HepG2 (cell line): ENCODE measurements around the gene RAB40C. TPM values are rescaled to one million over a fixed set of nuclear protein-coding genes. Genes with fewer than 3 reads are reported as not detected.

Experiments
- ATAC-seq: fragments of 200-7000 bp; cut with Tn5 transposase; 3 replicates; pipeline ENCODE4 v1.9.1; 2020; ENCODE audit warnings: mild to moderate bottlenecking, moderate library complexity
- BruUV-seq: library from RNA; stranded (reverse); fragments of 400-500 nt; replicated peaks from 2 replicates; lab custom pipeline; 2021; lab: Mats Ljungman, UMichigan
- CTCF ChIA-PET: fragments of 300-600 bp; formaldehyde crosslinking; extraction: SDS; loops from one replicate; lab custom pipeline; 2021; ENCODE audit warnings: low total read pairs, inconsistent platforms, low intra/inter-chr PET ratio; lab: Yijun Ruan, JAX
- POLR2A ChIA-PET: fragments of 350-600 bp; sonication (Branson Sonifier 250); formaldehyde crosslinking; loops from one replicate; lab custom pipeline; 2020; ENCODE audit warnings: antibody characterized with exemption, inconsistent platforms; lab: Yijun Ruan, JAX
- DNase-seq: peaks from one replicate; pipeline ENCODE4 v3.0.0-alpha.2; 2015; ENCODE audit warnings: low spot score
- FAIRE-seq: peaks from 3 replicates; lab custom pipeline; 2011; peaks lifted over from hg19 to GRCh38; lab: Jason Lieb, UNC
- H2AFZ ChIP-seq: one replicate; pipeline ENCODE4 v1.6.1; 2011; ENCODE audit warnings: low read length, inconsistent platforms
- H3K27ac ChIP-seq: fragments of 300-600 bp; 3 replicates; pipeline ENCODE4 v1.8.0; 2011; ENCODE audit warnings: mixed run types, mild to moderate bottlenecking, mixed read lengths, low read length, inconsistent platforms; ENCODE audit not compliant: insufficient read depth; ENCODE audit errors: extremely low read length
- H3K27me3 ChIP-seq, 2 experiments: fragments of 200-600 bp in 1 of 2; 2 replicates in 1 of 2; 3 replicates in 1 of 2; pipeline versions ENCODE4 v1.6.0 to v1.8.0; 2011; ENCODE audit warnings: low read length in 2 of 2, mild to moderate bottlenecking in 2 of 2, moderate library complexity in 2 of 2, inconsistent platforms in 1 of 2; ENCODE audit not compliant: insufficient read depth in 2 of 2, control insufficient read depth in 1 of 2
- H3K36me3 ChIP-seq, 2 experiments: fragments of 200-600 bp in 1 of 2; replicated peaks in 1 of 2; 2 replicates in 1 of 2; 3 replicates in 1 of 2; pipeline versions ENCODE4 v1.5.1 to v1.8.0; 2011; ENCODE audit warnings: low read length in 2 of 2, inconsistent platforms in 1 of 2; ENCODE audit not compliant: insufficient read depth in 2 of 2, control insufficient read depth in 1 of 2
- H3K4me1 ChIP-seq: 2 replicates; pipeline ENCODE4 v1.5.1; 2012; ENCODE audit warnings: low read length, inconsistent platforms; ENCODE audit not compliant: insufficient read depth
- H3K4me2 ChIP-seq: 2 replicates; pipeline ENCODE4 v1.6.0; 2011; ENCODE audit warnings: low read depth, low read length, inconsistent platforms
- H3K4me3 ChIP-seq, 3 experiments: fragments of 200-600 bp in 1 of 3; sonication (generic), shearing (Covaris generic) in 1 of 3; replicated peaks in 1 of 3; 2 replicates each; pipeline ENCODE4 v1.5.1; 2011 to 2016; ENCODE audit warnings: low read length in 3 of 3, inconsistent platforms in 2 of 3, low read depth in 2 of 3, mild to moderate bottlenecking in 2 of 3, control low read depth in 1 of 3, mixed read lengths in 1 of 3; ENCODE audit not compliant: insufficient read depth in 1 of 3
- H3K79me2 ChIP-seq: one replicate; pipeline ENCODE4 v1.6.1; 2011; ENCODE audit warnings: low read length, inconsistent platforms; ENCODE audit not compliant: insufficient read depth
- H3K9ac ChIP-seq: 2 replicates; pipeline ENCODE4 v1.6.0; 2011; ENCODE audit warnings: mild to moderate bottlenecking, low read depth, low read length, inconsistent platforms; ENCODE audit not compliant: insufficient read depth
- H3K9me3 ChIP-seq: 2 replicates; pipeline ENCODE4 v1.5.1; 2012; ENCODE audit warnings: mild to moderate bottlenecking, low read length
- H4K20me1 ChIP-seq: 2 replicates; pipeline ENCODE4 v1.6.0; 2011; ENCODE audit warnings: inconsistent platforms, mild to moderate bottlenecking, low read length, moderate library complexity; ENCODE audit not compliant: insufficient read depth
- CBX1 ChIP-seq: IDR thresholded peaks from one replicate; pipeline ENCODE4 v1.6.1; 2016; ENCODE audit warnings: antibody characterized with exemption, low read depth
- DPF2 ChIP-seq: sonication (generic); formaldehyde crosslinking; IDR thresholded peaks from 2 replicates; pipeline ENCODE4 v1.4.0; 2020; ENCODE audit warnings: mild to moderate bottlenecking, low read depth, missing genetic modification reagents, borderline replicate concordance
- EED ChIP-seq: sonication (generic); formaldehyde crosslinking; IDR thresholded peaks from 2 replicates; pipeline ENCODE4 v1.5.0; 2020; ENCODE audit warnings: mild to moderate bottlenecking, missing genetic modification reagents
- FLYWCH1 ChIP-seq: sonication (generic); formaldehyde crosslinking; IDR thresholded peaks from 2 replicates; pipeline ENCODE4 v1.8.1; 2023; ENCODE audit warnings: mild to moderate bottlenecking, missing genetic modification reagents
- IKZF4 ChIP-seq: sonication (generic); formaldehyde crosslinking; IDR thresholded peaks from 2 replicates; pipeline ENCODE4 v1.5.1; 2020; ENCODE audit warnings: borderline replicate concordance, mild to moderate bottlenecking, low read depth, missing genetic modification reagents; ENCODE audit errors: not compliant biosample characterization
- KDM4B ChIP-seq: sonication (generic); formaldehyde crosslinking; IDR thresholded peaks from 2 replicates; pipeline ENCODE4 v1.4.0; 2020; ENCODE audit warnings: missing genetic modification reagents
- RORA ChIP-seq: sonication (generic); formaldehyde crosslinking; IDR thresholded peaks from 2 replicates; pipeline ENCODE4 v1.5.0; 2020; ENCODE audit warnings: mild to moderate bottlenecking, missing genetic modification reagents, moderate library complexity
- SKI ChIP-seq: fragments of 450-650 bp; IDR thresholded peaks from one replicate; pipeline ENCODE4 v1.6.1; 2018; ENCODE audit warnings: mild to moderate bottlenecking; ENCODE audit not compliant: partially characterized antibody
- SP5 ChIP-seq: IDR thresholded peaks from 2 replicates; pipeline ENCODE4 v1.6.1; 2016; ENCODE audit warnings: low read depth, borderline replicate concordance
- ZBTB3 ChIP-seq: sonication (generic); formaldehyde crosslinking; IDR thresholded peaks from 2 replicates; pipeline ENCODE4 v1.4.0; 2020; ENCODE audit warnings: low read depth, mild to moderate bottlenecking, moderate library complexity, missing genetic modification reagents, borderline replicate concordance
- ZNF251 ChIP-seq: sonication (generic); formaldehyde crosslinking; IDR thresholded peaks from 2 replicates; pipeline ENCODE4 v1.9.0; 2021; ENCODE audit warnings: mild to moderate bottlenecking, missing genetic modification reagents
- ZNF550 ChIP-seq: sonication (generic); formaldehyde crosslinking; IDR thresholded peaks from 2 replicates; pipeline ENCODE4 v1.4.0; 2020; ENCODE audit warnings: mild to moderate bottlenecking, missing genetic modification reagents, borderline replicate concordance
- ZNF572 ChIP-seq: sonication (generic); formaldehyde crosslinking; IDR thresholded peaks from 2 replicates; pipeline ENCODE4 v1.5.1; 2020; ENCODE audit warnings: mild to moderate bottlenecking, missing genetic modification reagents
- ZNF777 ChIP-seq: sonication (generic); formaldehyde crosslinking; IDR thresholded peaks from 2 replicates; pipeline ENCODE4 v1.4.0; 2020; ENCODE audit warnings: missing genetic modification reagents
- WGBS: methylation state at CpG from one replicate; pipeline ENCODE4 v1.1.6; 2017; ENCODE audit warnings: low lambda C conversion rate; 5-methylcytosine and 5-hydroxymethylcytosine counted together
- in situ Hi-C: cut with HindIII; loops from 2 replicates; pipeline ENCODE4 v1.10.0; 2017; ENCODE audit warnings: low pct_unique_long_range_greater_than_20kb; ENCODE audit not compliant: extremely low pct_ligation_motif_present
- intact Hi-C: fragments of 100-400 bp; cut with micrococcal nuclease; formaldehyde crosslinking; loops from one replicate; pipeline ENCODE4 v1.10.0; 2022; ENCODE audit not compliant: unreplicated experiment
- polyA plus RNA-seq, 8 experiments: library from polyadenylated mRNA; depleted of rRNA in 3 of 8; stranded (reverse) in 7 of 8; unstranded in 1 of 8; fragments of >200 nt; fragmentation: Illumina TruSeq in 4 of 8; extraction: Trizol in 4 of 8; gene quantifications; 2 replicates each; pipeline versions ENCODE4 v1.2.1 to v1.2.3, GENCODE V29; 2011 to 2016; ENCODE audit warnings: low read depth in 4 of 8, missing spikeins in 1 of 8, mixed read lengths in 1 of 8; ENCODE audit not compliant: insufficient read depth in 1 of 8
- total RNA-seq, 5 experiments: library from RNA; depleted of rRNA; stranded (reverse); fragments of >200 nt; fragmentation: Illumina TruSeq; extraction: Trizol; gene quantifications; 2 replicates each; pipeline ENCODE4 v1.2.3, GENCODE V29; 2016; ENCODE audit warnings: low read depth in 1 of 5
- TF ChIP-seq, protein P1 (sequence below): sonication (generic); formaldehyde crosslinking; IDR thresholded peaks from 2 replicates; pipeline ENCODE4 v1.4.0; 2020; ENCODE audit warnings: mild to moderate bottlenecking, missing genetic modification reagents
- TF ChIP-seq, protein P2 (sequence below): sonication (generic); formaldehyde crosslinking; IDR thresholded peaks from 2 replicates; pipeline ENCODE4 v1.4.0; 2020; ENCODE audit warnings: missing genetic modification reagents
- TF ChIP-seq, protein P3 (sequence below): sonication (generic); formaldehyde crosslinking; IDR thresholded peaks from 2 replicates; pipeline ENCODE4 v1.5.0; 2020; ENCODE audit warnings: mild to moderate bottlenecking, missing genetic modification reagents
- TF ChIP-seq, protein P4 (sequence below): sonication (generic); formaldehyde crosslinking; IDR thresholded peaks from 2 replicates; pipeline ENCODE4 v1.4.0; 2020; ENCODE audit warnings: missing genetic modification reagents

The RAB40C gene
- total and polyA plus RNA-seq, 2 of the 13 experiments (the other 11 are each of a cell fraction or from before 2014, with no cell fraction given) = 7.7 to 11.5 TPM

DNA sequence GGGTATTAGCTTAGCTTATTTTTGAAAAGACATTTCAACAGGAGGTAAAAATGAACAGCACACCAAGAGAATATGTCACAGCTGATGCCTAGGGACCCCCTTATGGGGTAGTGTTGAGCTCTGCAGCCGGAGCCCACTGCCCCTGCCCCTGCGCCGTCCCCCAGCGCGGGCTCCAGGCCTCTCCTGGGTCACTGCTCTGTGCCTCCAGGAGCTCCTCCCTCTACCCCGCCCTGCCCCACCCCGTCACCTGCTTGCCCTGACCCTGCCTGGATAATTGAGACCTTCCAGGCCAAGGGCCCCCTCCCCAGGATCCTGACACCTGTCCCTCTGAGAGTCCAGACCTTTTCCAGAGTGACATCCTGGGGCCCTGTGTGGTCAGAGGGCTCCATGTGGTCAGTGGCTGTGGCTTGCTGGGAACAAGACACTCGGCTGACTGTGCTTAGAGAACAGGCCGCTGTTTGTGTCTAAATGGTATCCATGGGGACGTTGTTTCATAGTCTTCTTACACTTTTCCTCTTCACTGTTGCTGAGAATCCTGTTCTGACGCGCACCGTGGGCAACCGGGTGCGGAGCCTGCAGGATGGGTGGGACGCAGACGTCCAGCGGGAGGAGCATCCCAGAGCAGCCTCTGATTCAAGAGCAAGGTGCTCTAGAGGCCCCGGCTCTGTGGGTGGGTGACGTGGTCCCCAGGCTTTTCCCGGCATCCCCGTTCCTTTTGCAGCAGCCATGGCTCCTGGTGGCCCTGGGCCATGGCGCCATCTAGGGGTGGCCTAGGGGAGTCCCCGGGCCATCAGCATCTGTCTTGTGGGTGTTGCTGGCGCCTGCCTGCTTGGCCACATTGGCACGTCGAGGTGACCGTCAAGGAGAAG lies 20.9 kb downstream of the RAB40C start (continued):
- TF ChIP-seq SP5 (CRISPR knock-in tag) = no peak
- no peak for TF ChIP-seq EED (CRISPR knock-in tag)
- no peak for TF ChIP-seq SKI
- no peak for TF ChIP-seq ZNF777 (CRISPR knock-in tag)
- TF ChIP-seq, protein P1, sequence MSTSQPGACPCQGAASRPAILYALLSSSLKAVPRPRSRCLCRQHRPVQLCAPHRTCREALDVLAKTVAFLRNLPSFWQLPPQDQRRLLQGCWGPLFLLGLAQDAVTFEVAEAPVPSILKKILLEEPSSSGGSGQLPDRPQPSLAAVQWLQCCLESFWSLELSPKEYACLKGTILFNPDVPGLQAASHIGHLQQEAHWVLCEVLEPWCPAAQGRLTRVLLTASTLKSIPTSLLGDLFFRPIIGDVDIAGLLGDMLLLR (CRISPR knock-in tag) = 0 out of 2 replicates have a peak, but pooled peaks have one; percentile 35
- no peak for TF ChIP-seq RORA (CRISPR knock-in tag)
- TF ChIP-seq, protein P2, sequence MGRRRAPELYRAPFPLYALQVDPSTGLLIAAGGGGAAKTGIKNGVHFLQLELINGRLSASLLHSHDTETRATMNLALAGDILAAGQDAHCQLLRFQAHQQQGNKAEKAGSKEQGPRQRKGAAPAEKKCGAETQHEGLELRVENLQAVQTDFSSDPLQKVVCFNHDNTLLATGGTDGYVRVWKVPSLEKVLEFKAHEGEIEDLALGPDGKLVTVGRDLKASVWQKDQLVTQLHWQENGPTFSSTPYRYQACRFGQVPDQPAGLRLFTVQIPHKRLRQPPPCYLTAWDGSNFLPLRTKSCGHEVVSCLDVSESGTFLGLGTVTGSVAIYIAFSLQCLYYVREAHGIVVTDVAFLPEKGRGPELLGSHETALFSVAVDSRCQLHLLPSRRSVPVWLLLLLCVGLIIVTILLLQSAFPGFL (CRISPR knock-in tag) = no peak
- no peak for TF ChIP-seq ZNF572 (CRISPR knock-in tag)
- TF ChIP-seq IKZF4 (CRISPR knock-in tag) = no peak
- no peak for TF ChIP-seq ZNF251 (CRISPR knock-in tag)

DNA sequence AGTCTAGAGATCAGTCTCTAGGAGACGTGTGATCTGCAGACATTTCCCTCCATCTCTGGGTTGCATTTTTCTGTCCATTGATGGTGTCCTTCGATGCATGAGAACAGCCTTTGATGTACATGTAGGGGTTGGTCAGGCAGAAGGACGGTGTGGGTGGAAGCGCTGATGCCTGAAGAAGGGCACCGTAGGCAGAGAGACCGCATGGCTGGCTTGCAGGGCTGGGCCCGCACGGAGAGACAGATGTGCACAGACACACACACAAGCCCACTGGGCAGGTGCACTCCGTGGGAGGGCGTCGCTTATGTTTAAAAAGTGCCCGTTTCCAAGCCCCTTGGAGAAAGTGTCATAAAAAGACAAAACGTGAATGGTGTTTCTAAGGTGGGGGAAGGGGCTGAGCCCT lies 25.3 kb downstream of the RAB40C start:
- Histone ChIP-seq H3K4me3 (no peak overlapping the region), H2AFZ (no peak overlapping the region), H3K27me3 (no peaks in the 10 kb centered on the region), H3K36me3 (peaks cover 1 to 9% of the 10 kb centered on the region in 2 experiments; a peak in 1 of 5 replicates), H4K20me1 (no peaks in the 10 kb centered on the region), H3K9me3 (no peaks in the 10 kb centered on the region), H3K4me1 (peaks cover 18% of the 10 kb centered on the region), H3K27ac (no peak overlapping the region), H3K9ac (no peak overlapping the region), H3K79me2 (no peaks in the 10 kb centered on the region), H3K4me2 (no peak overlapping the region)
- ChIA-PET CTCF (no interaction called here), POLR2A (no interaction called here)
- in situ Hi-C loops (no loop called here), intact Hi-C loops (no loop called here)
- BruUV-seq = no TSS peak
- WGBS = 99% methylated on average over 13 of the region's 13 CpGs
- FAIRE-seq (no peak), ATAC-seq (no peak), DNase-seq (no peak)
- TF ChIP-seq, protein P3, sequence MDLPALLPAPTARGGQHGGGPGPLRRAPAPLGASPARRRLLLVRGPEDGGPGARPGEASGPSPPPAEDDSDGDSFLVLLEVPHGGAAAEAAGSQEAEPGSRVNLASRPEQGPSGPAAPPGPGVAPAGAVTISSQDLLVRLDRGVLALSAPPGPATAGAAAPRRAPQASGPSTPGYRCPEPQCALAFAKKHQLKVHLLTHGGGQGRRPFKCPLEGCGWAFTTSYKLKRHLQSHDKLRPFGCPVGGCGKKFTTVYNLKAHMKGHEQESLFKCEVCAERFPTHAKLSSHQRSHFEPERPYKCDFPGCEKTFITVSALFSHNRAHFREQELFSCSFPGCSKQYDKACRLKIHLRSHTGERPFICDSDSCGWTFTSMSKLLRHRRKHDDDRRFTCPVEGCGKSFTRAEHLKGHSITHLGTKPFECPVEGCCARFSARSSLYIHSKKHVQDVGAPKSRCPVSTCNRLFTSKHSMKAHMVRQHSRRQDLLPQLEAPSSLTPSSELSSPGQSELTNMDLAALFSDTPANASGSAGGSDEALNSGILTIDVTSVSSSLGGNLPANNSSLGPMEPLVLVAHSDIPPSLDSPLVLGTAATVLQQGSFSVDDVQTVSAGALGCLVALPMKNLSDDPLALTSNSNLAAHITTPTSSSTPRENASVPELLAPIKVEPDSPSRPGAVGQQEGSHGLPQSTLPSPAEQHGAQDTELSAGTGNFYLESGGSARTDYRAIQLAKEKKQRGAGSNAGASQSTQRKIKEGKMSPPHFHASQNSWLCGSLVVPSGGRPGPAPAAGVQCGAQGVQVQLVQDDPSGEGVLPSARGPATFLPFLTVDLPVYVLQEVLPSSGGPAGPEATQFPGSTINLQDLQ (CRISPR knock-in tag) = no peak
- TF ChIP-seq, protein P4, sequence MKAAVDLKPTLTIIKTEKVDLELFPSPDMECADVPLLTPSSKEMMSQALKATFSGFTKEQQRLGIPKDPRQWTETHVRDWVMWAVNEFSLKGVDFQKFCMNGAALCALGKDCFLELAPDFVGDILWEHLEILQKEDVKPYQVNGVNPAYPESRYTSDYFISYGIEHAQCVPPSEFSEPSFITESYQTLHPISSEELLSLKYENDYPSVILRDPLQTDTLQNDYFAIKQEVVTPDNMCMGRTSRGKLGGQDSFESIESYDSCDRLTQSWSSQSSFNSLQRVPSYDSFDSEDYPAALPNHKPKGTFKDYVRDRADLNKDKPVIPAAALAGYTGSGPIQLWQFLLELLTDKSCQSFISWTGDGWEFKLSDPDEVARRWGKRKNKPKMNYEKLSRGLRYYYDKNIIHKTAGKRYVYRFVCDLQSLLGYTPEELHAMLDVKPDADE = no peak
- TF ChIP-seq KDM4B (CRISPR knock-in tag) (no peak), CBX1 (no peak), DPF2 (CRISPR knock-in tag) (no peak), ZNF550 (CRISPR knock-in tag) (no peak), ZBTB3 (CRISPR knock-in tag) (no peak), FLYWCH1 (CRISPR knock-in tag) (no peak)
